Activated gamma-delta T cell treated with anti-CD3 and anti-CD28 coated beads, Interleukin-2, amount 50 U/mL, for 16 hours (primary cell): Measurements from ENCODE around the gene FAM200C.

Source experiments
- DNase-seq: peaks from one replicate; pipeline ENCODE4 v3.0.0-alpha.2; 2020; ENCODE audit warnings: low read depth

Gene FAM200C

DNA sequence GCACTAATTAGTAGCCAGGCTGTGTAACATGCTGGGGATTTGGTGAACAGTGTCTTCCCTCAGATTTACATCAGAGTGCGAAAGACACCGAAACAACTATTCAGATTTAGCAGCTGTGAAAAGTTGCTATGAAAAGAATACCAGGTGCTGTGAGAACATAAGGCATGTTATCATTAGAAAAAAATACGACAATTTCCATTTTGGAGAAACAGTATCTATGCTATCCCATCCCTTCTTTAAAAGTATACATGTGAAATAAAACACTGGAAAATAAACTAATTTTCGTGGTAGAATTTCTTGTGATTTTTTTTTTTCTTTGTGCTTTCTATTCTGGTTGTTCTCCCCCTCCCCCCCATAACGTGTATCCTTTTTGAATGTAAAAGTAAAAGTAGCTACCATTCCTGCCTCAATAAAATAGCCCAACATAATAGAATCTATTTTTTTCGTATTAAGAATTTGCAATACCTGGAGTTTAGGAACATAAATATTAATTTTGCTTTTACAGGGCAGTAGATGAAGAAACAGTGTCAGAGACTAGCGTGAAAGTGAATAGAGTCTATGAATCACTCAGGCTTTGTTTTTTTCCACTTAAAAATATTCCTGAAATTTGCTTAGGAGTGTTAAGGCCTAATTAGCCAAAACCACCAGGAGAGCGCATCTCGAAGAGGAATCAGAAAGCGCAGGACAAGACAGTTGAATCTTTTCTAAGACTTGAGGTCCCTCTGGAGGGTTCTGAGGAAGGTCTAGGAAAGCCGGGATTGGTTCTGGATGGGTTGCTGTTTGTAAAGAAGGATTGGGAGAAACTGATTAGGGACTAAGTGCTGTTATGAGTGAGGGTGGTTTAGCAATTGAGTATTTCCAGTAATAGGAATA, 19.8 kb upstream of the FAM200C start:
- no peak for DNase-seq

DNA sequence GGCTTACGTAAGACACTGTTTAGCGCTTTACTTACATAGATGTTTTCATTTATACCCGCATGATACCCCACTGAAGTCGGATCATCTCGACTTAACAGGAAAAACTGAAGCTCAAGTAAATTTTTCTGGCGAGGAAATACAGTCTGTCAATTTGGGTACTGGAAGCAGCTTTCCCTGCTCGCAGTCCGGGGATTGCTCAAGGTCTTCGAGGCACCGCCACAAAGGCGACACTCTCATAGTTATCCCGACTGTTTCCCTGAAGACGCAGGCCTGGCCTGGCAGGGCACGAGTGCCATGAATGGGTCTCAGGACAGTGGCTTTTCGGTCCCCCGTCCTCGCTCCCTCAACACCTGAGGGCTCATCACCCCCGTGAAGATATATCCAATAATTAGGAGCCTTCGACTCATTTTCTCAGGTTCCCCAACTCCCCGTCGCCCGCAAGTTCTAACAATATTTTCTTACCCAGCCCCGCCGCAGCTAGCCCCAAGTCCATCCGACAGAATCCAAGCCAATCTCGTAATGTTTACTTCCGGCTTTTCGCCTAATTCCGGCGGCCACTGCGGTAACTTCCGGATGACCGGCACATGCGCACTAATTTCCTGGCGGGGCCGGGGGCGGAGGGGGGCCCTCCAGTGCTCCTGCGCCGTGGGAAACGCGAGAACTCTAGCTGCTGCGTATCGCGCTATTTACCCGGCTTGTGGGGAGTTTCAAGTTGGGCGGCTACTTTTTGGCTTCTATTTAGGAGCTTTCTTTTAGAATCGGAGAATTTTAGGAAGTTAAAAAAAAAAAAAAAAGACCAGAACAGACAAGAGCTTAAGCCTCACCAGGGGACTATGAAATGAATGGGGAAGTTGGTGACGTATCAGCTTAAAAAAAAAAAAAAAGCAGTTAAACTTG, 19.0 kb upstream of the FAM200C start, which contains the start of gene SLU7:
TSS of gene SLU7 (minus strand) at position 521 of the 897 bp plus-strand sequence. CDS start 3,787 bp downstream, outside the sequence.
- peak; percentile 90 for DNase-seq

DNA sequence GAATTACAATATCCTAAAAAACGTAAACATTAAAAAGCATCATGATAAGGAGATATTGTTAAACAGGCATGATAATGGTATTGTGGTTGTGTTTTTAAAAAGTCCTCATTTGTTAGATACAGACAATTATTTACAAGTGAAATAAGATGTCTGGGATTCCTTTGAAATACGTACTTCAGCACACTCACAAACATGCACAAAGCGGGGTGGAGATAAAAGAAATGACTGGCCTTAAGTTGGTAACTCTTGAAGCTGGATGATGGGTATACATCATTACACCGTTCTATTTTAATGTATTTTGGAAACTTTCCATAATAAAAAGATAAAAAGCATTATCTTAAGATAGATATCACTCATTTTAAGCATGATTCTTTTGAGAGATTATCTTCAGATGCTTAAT, 1.0 kb downstream of the FAM200C start:
- DNase-seq = no peak

DNA sequence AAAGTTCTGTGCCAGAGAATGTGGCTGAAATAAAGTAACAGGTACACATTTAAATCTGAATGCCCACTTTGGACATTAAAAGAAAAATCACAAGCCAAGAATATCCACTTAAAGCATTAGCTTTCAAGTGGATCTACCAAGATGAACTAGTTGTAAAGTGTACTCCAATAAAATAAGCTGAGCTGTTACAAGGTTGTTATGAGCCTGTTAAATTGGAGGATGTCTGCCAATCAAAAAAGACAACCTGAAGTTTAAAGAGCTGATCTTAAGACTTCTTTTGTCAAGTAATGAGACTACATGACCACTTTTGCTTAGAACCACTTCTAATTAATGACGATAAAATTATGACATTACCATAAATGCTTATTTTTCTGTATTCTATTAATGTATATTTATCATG, 2.4 kb downstream of the FAM200C start:
- DNase-seq = no peak

DNA sequence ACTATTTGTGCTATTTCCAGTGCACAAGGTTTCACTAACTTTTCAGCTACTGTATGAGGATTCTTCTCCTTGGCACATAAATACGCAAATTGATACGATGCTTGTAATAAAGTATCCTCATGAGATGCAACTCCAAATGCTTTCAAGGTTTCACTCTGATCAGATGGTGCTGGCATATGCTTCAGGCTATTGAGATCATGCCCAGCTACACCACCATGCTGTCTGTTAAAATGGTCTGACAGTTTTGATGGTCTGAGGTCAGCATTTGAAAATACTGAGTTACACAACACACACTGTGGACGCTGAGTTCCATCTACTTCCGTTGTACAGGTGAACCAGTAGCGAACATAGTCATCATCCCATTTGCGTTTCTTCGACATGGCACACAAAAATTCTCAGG, 4.7 kb downstream of the FAM200C start:
- no peak for DNase-seq

DNA sequence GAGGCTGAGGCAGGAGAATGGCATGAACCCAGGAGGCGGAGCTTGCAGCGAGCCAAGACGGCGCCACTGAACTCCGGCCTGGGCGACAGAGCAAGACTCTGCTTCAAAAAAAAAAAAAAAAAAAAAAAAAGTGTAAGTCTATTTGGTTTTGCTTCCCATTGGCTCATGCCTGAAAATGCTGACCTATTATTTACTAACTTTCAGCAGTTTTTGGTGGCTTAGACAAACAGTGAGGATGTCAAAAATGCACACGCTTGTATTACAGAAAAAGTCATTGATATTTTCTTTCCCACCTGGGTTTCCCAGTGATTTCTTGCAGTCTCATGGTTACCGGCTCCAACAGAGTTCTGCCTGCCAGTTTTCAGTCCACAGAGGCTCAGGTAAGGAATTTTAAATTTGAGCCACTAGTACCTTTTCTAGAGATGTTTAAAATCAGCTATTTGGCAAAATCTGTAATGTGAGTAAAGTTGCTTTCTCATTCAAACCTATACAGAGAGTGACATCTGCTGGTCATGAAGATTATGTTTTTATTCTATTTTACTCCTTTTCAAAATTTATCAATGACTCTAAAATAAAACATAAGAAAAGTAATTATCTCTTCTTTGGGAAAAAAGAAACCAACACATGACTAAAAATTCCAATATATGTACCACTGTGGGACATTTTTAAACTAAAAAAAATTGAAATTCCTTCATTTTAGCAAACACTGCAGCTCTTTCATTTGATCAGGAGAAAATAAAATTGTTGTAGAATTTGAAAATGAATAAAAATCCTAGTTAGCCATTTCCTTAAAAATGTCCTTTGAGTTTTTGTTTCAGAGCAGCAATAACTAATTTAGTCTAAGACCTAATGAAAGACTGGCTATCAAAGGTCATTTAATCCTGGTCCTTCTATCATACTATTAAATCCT, 8.8 kb downstream of the FAM200C start:
- no peak for DNase-seq

DNA sequence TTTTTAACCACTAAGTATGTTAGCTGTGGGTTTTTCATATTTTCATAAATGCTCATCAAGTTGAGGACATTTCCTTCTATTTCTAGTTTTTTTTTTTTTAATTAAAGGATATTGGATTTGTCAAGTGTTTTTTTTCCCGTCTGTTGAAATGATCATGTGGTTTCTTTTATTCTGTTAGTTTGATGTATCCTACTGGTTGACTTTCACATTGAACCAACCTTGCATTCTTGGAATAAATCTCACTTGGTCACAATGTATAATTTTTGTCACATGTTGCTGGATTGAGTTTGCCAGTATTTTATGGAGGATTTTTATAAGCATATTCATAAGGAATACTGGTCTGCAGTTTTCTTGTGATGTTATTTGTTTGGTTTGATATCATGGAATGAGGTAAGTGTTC, 12.4 kb downstream of the FAM200C start:
- no peak for DNase-seq

DNA sequence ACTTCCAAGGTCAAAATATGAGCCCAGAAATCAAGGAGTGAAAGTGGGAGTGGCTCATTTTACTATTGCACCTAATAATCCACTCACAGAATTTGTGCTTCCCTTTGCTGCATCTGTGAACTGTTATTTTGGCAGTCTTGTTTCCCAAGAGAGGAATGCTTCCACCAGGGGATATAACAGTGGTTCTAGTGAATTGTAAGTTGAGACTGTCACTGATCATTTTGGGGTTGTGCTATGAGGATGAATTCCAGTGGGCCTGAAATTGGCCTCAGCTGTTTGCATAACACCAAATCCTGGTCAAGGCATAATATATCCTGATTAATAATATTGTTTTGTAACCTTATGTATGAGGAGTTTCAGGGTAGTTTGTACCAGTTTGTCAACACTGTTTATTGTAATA, 14.4 kb downstream of the FAM200C start:
- DNase-seq = no peak

DNA sequence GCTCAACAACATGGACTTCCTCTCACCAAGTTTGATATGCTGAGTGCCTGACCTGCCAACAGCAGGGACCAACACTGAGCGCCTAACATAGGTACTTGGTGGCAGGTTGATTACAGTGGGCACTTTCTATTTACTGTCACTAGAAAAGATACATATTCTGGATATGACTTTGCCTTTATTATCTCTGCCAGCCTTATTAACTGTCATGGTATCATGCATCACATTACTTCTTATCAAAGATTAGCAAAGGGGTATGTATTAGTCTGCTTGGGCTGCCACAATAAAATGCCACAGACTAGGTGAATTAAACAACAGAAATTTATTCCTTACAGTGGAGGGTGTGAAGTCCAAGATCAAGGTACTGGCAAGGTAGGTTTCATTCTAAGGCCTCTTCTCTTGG, 15.2 kb downstream of the FAM200C start:
- DNase-seq = no peak

DNA sequence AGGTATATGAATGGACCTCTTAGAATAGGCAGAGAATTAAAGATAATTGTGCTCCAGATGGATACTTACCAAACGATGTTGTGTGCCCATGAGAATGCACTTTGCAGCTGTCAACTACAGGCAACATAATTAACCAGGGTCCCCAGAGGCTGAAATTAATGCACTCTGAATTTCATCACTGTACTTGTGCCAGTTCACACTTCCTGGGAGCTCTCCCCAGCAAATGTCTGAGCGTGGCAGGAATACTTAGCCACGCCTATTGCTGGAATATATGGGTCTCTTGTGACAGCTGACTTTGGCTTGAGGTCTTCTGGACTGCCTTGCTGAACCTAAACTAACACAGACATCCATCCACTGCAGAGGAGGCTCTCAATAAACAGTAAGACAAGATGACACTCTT, 17.5 kb downstream of the FAM200C start:
- no peak for DNase-seq

DNA sequence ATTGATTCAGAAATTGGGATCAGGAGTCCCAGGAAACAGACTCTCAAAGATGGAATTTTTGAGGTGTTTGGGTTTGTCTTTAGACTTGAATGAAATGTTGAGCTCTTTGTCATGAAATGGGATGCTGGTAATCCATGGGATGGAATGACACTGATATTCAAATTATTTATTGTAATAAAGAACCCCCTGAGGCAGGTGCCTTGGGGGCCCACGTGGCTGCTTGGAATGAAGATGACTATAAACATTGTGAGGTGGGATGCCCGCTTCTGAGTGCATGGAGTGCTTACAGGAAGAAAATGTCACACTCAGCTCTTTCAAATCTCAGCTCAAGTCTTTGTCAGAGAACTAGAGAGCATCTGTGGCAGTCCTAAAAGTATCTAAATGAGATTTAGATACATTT, 19.8 kb downstream of the FAM200C start:
- DNase-seq = no peak

DNA sequence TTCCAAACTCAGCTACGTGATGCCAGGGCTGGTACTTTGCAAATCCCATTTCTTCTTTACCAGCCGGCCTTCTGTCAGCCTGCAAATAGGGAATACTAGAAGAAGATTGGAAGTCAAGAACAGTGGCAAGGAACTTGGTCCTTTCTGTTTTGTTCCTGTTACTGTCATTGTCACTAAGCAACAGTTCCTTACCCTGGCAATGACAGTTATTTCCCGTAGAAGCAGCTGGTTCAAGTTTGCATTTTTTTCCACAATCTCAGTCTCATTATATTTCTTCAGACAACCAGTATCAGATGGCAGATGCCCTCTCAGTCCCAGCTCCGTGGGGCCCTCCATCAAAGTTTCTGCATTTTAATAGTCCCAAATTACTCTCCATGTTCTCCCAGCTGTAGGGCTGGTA, 20.3 kb downstream of the FAM200C start:
- DNase-seq = no peak

DNA sequence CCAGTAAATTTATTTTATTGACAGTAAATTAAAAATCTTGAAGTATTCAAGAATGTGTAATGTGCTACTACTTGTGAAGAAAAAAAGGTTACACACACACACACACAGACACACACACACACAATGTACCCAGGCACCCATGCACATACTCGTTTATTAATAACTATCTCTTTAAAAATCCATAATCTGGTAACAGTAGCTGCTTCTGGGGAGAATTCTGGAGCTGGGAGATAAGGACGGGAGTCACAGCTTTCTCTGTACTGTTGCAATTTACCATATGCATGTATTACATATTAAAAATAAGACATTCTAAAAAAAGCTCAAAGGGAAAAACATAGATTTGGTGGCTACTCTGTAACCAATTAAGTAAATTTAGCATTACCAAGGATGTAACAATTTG, 21.5 kb downstream of the FAM200C start:
- DNase-seq = no peak

DNA sequence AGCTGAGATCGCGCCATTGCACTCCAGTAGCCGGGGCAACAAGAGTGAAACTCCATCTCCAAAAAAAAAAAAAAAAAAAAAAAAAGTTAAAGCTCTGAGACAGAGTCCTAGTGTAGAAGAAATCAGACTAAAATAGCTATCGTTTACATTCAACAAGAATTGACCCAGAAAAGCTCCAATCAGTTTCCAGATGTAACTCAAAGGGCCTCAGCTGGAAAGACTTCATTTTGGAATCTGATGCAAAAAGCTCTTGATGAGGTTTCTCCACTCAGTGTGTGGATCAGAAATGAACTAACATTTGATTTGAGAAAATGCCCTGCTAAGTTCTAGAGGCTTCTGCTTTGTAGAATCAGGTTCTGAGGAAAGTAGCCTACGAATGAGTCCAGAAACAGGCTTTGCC, 22.2 kb downstream of the FAM200C start:
- no peak for DNase-seq

DNA sequence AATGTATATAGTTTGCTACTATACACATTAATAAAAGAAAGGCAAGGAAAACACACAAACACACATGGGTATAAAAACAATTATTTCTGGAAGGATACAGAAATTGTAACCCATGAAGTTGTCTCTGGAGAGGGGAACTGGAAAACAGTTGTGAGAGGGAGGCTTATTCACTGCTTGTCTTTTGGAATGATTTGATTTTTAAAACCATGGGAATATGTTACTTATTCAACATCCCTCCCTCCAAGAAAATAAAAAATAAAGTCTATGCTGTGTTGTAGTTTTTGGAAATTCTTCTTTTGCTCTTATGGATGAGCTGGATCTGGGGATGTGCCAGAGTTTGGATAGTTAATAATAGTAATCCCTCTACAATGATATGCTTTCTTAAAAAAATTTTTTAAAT, 23.4 kb downstream of the FAM200C start:
- no peak for DNase-seq

DNA sequence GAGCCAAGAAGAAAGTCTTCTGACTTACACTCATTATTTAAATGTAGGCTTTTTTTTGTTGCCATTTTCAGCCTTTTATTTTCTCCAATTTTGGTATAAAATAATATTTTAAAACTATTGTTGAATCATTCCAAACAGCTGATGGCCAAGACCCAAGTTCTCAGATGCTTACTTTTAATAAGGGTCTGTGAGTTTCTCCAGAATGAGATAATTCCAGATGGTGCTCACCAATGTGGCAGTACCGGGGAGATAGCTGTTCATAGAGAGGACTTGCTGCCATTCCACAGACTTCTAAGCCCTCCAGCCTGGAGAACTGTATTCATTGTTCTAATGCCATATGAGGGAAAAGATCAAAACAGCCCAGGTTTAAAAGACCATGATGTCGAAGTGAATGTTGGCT, 24.2 kb downstream of the FAM200C start:
- DNase-seq = no peak

DNA sequence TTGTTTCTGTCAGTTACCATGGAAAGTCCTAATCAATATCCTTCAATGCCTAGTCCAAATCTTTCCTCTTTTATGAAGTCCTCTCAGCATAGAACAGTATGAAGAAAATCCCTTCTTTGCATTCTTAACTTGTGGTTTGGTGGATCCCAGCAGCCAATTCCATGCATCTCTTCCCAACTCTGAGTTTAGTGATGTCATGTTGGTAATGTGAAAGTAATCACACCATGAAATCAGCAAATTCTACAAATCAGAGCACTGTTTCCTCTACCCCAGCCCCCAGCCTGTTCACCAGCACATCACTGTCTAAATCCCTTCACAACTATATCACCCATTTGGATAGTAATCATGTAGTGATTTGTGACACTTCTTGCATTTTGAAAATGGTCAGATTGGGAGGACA, 24.7 kb downstream of the FAM200C start:
- DNase-seq = no peak

DNA sequence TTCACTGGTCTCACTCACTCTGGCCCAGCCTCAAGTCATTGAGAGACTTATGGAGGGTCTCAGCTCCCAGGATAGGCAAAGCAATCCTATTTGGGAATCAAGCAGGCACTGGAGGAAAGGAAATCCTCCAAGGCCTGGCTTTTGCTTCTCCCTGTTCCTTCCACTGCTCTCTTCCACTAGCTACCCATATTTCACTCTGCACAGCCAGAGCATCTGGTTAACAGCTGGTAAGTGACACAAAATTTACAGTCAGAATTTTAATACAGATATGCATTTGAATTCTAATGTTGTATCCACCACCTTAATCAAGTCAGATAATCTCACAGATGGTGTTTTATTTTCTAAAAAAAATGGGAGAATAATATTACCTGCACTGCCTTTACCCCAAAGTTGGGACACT, 28.6 kb downstream of the FAM200C start:
- no peak for DNase-seq

DNA sequence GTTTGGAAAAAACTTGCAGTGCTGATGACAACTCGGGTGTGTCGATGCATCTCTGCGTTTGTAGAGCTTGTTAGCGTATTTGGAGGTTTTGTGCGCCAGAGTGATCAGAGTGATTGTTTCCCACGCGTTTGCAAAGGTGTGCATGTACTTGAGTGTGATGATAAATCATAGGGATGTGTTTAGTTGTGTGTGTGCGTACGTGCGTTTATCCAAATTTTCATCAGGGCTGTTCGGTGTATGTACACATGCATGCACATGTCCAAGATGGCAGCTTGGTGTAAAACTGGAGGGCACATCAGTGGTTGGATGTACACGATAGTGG, 29.2 kb downstream of the FAM200C start:
- DNase-seq = no peak

DNA sequence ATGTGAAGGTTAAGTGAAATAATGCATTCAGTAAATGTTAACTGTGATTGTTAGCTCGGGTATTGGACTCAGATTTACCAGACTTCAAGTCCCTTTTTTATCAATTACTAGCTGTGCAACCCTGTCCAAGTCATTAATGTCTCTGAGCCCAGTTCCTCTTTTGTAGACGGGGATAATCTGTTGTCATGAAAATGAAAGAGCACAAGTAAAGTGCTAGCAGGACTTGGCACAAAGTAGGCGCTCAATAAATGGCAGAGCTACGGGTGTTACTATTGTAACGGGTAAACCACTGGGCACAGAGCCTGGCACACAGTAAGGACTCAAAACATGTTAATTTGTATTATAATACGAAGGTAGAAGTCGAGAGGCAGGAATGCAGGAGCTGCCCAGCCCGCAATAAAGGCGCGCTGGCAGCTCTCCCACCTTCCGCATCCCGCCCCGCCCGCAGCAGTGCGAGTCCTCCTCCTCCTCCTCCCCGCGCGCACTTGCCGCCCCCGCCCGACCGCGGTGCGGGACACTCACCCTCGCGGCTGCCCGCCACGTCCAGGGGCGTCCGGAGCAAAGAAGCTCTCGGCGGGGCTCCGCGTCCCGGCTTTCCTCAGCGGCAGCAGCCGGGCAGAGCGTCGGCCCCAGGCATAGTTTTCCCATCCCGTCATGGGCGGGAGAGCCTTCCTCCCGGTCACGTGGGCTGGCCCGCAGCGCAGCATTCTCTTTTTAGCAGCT, 29.7 kb downstream of the FAM200C start, which contains the start of gene C1QTNF2:
TSS of gene C1QTNF2 (minus strand) at position 637 of the 723 bp plus-strand sequence. CDS start 15,615 bp downstream, outside the sequence.
- no peak for DNase-seq

DNA sequence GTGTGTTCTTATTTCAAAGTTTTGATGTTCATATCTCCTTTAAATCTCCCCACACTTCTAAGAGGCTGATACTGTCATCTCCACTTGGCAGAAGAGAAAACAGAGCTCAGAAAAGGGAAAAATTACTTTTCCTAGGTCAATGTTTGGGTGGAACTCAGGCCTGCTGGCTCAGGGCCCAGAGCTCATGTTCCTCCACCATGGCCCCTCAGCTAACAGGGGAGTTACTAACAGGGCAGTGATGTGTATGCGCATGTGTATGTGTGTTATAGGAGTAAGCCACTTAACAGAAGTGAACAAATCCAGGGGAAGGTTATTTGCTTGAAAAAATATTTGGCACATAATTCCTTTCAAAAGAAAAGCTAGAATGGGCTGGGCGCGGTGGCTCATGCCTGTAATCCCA, 32.0 kb downstream of the FAM200C start:
- no peak for DNase-seq
